Measurements from ENCODE around the gene MCCC1.
"Not testable (repeated sequence)": the region's sequence is repeated elsewhere in the genome, so short reads cannot be mapped to it uniquely, and the experiment has no call there.

MCCC1 gene

GRCh38 chr3:183013856-183014255 lies 85.4 kb downstream of the MCCC1 start:
- ChIA-PET POLR2A (no interaction called here), CTCF (no interaction called here)
- no peak for TF ChIP-seq CTCF (IDR thresholded peaks at IDR 0.05; ENCODE audit: insufficient read depth, low read length, missing control alignments)
- no peak for DNase-seq (ENCODE audit: low read depth, low spot score)
- H3K4me3 ChIP-seq (ENCODE audit: low read depth, low read length): no peak overlapping the region

GRCh38 chr3:183013074-183013473 lies 86.2 kb downstream of the MCCC1 start:
- H3K4me3 ChIP-seq (ENCODE audit: low read depth, low read length): no peak overlapping the region
- no peak for TF ChIP-seq CTCF (IDR thresholded peaks at IDR 0.05; ENCODE audit: insufficient read depth, low read length, missing control alignments)
- ChIA-PET CTCF (no interaction called here), POLR2A (no interaction called here)
- no peak for DNase-seq (ENCODE audit: low read depth, low spot score)

- POLR2A ChIA-PET: no interaction called here
Observed at GRCh38 chr3:183008800-183009199, 90.5 kb downstream of the MCCC1 start.

GRCh38 chr3:183008303-183008702 lies 91.0 kb downstream of the MCCC1 start:
- ChIA-PET POLR2A (no interaction called here), CTCF (no interaction called here)
- TF ChIP-seq CTCF (IDR thresholded peaks at IDR 0.05; ENCODE audit: insufficient read depth, low read length, missing control alignments): no peak
- DNase-seq (ENCODE audit: low read depth, low spot score): no peak
- no peak overlapping the region for H3K4me3 ChIP-seq (ENCODE audit: low read depth, low read length)

More at GRCh38 chr3:183008800-183009199, 90.5 kb downstream of the MCCC1 start:
- no peak for DNase-seq (ENCODE audit: low read depth, low spot score)
- H3K4me3 ChIP-seq (ENCODE audit: low read depth, low read length): no peak overlapping the region
- CTCF ChIA-PET: no interaction called here
- TF ChIP-seq CTCF (IDR thresholded peaks at IDR 0.05; ENCODE audit: insufficient read depth, low read length, missing control alignments): no peak

GRCh38 chr3:183006396-183007002 lies 92.8 kb downstream of the MCCC1 start:
- ChIA-PET POLR2A (no interaction called here), CTCF (no interaction called here)
- DNase-seq (ENCODE audit: low read depth, low spot score): no peak
- TF ChIP-seq CTCF (IDR thresholded peaks at IDR 0.05; ENCODE audit: insufficient read depth, low read length, missing control alignments): no peak
- no peak overlapping the region for H3K4me3 ChIP-seq (ENCODE audit: low read depth, low read length)

GRCh38 chr3:182999767-183000166 lies 99.5 kb downstream of the MCCC1 start:
- ChIA-PET POLR2A (no interaction called here), CTCF (no interaction called here)
- no peak for TF ChIP-seq CTCF (IDR thresholded peaks at IDR 0.05; ENCODE audit: insufficient read depth, low read length, missing control alignments)
- H3K4me3 ChIP-seq (ENCODE audit: low read depth, low read length): no peak overlapping the region
- no peak for DNase-seq (ENCODE audit: low read depth, low spot score)

GRCh38 chr3:182993486-182994201 lies 105.7 kb downstream of the MCCC1 start:
- CTCF ChIA-PET; DNase-seq (ENCODE audit: low read depth, low spot score); H3K4me3 ChIP-seq (ENCODE audit: low read depth, low read length); POLR2A ChIA-PET: not testable (repeated sequence)

Data from AG04449 (cell line).